GM19324 (cell line): ENCODE results near the gene RMI2.
"Not testable (repeated sequence)": the region's sequence is repeated elsewhere in the genome, so short reads cannot be mapped to it uniquely, and the experiment has no call there.

Source experiments
- ATAC-seq: cut with Tn5 transposase; IDR thresholded peaks from one replicate; pipeline ENCODE4 v1.9.1; 2021; ENCODE audit warnings: mild to moderate bottlenecking, moderate library complexity; ENCODE audit not compliant: unreplicated experiment, low FRiP score

Gene RMI2

DNA sequence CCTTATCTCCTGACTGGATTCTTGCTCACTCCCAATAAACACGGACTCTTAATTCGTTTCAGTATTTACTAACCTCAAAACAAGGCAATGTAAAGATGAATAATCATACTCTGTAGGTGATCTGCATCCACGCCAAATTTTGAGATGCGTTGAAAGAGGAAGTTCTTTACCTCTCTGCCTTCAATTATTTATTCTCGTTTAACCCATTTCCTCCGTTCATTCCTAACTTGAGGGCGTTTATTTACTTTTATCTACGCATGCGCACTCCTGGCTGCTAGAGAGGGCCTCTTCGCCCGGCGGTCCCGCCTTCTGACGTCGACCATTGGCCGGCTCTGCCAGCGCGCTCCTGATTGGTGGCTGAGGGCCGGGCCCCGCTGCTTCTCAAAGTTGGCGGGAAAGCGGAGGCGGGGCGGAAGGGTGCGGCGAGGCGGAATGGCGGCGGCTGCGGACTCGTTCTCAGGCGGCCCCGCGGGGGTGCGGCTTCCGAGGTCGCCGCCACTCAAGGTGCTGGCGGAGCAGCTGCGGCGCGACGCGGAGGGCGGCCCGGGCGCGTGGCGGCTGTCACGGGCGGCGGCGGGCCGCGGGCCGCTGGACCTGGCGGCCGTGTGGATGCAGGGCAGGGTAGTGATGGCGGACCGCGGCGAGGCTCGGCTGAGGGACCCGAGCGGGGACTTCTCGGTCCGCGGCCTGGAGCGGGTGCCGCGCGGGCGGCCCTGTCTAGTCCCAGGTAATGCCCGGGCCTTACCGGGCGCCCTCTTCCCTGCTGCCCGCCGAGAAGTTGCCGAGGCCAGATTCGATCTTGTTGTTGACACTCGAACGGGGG is at the start of gene RMI2:
TSS of gene RMI2 (plus strand) at position 420 of the 823 bp plus-strand sequence. CDS start at position 433, 13 bp downstream.
- ATAC-seq = peak; percentile 94

DNA sequence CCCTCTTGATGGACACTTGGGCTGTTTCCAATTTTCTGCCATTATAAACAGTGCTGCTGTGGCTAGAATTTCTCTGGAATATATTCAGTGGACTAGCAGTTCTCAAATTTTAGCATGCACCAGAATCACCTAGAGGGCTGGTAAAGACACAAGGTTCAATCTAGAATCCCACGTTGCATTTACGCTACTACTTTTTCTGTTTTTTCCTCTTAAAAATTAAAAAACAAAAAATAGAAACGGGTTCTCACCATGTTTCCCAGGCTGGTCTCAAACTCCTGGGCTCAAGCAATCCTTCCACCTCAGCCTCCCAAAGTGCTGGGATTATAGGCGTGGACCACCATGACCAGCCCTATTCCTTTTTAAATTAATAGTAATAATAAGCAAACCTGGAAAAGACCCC is 49.6 kb upstream of the RMI2 start:
- no peak for ATAC-seq

DNA sequence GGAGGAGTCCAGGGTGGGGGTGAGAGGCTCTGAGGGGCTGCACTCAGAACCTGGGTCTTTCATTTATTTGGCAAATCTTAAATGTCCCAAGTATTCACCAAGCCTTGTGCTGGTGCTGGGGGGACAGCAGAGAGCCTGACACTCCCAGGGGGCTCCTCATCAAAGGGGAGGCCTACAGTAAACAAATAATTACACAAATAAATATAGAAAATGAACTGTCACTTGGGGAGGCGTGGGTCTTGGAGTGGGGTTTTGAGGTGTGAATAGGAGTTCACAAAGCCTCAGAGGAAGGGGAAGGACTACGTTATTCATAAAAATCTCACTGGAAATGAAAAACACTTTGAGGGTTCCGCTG is 48.9 kb upstream of the RMI2 start:
- ATAC-seq = no peak

DNA sequence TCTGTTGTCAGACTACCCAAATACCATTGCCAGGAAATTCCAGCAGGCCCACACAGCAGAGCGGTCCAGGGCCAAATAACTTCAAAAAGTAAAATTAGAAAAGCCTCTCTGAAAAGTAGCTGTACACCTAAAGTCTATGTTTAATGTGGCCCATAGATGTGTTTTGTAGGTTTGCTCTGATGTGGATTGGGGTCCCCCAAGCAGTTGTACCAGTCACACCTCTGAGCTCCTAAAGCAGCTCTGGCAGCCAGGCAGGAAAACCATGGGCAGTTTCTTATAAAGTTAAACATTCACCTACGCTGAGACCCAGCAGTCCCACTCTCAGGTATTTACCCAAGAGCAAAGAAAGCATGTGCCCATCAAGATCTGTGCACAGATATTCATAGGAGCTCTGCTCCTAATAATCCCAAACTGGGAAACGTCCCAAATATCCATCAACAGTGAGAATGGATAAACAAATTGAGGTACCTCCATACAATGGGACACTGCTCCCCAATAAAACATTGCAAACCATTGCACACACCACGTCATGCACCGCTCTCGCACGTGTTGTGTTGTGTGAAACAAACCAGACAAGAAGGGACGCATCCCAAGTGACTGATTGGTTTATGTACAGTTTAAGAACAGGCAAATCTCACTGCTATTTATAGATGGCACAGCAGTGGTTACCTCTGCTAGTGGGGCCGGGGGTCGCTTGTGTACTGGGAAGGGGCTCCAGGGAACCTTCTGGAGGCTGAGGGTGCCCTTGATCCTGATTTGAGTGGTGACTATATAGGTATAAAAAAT is 48.4 kb upstream of the RMI2 start:
- ATAC-seq = peak; percentile 13

DNA sequence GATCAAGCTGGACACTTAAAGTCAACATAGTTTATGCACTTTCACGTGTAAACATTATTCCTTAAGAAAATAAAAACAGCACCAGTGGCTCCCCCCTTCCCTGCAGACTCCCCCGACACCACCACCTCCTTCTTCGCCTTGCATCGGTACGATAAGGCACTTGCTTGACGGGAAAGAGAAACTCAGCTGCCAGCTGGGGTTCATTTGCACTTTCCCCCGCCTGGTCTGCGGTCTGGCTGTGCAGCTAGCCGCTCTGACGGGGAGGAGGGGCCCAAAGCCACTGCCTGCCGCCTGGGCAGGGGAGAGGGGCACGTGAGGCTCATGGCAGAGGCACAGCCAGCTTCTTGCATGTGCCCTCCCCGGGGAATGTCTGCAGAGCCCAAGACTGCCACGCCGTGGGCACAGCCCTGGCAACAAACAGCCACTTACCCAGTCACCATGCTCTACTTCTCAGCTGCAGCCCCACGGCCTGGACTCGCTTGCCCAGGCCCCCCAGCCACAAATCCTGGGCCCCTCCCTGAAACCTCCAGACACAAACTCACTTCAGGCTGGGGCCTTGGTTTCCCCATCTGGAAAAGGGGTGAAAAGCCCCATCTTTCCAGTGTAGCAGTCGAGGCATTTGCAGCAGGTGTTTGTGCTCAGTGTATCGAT is 47.6 kb upstream of the RMI2 start:
- peak; percentile 91 for ATAC-seq

DNA sequence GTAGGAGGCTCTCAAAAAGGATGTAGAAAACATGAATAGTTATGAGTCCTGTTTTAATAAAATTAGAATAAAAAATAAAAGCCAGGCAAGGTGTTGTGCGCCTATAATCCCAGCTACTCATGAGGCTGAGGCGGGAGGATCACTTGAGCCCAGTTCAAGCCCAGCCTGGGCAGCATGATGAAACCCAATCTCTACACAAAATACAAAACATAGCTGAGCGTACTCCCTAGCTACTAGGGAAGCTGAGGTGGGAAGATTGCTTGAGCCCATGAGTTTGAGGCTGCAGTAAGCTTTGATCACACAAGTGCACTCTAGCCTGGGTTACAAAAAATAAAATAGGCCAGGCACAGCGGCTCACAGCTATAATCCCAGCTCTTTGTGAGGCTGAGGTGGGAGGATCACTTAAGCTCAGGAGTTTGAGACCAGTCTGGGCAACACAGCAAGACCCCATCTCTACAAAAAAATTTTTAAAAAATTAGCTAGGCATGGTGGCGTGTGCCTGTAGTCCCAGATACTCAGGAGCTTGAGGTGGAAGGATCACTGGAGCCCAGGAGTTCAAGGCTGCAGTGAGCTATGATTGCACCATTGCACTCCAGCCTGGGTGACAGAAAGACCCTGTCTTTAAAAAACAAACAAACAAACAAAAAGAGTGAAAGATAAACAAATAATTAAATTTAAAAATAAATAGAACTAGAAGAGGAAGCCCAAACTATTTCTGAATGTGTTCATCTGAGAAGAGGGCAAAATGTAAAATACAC is 46.9 kb upstream of the RMI2 start:
- no peak for ATAC-seq

DNA sequence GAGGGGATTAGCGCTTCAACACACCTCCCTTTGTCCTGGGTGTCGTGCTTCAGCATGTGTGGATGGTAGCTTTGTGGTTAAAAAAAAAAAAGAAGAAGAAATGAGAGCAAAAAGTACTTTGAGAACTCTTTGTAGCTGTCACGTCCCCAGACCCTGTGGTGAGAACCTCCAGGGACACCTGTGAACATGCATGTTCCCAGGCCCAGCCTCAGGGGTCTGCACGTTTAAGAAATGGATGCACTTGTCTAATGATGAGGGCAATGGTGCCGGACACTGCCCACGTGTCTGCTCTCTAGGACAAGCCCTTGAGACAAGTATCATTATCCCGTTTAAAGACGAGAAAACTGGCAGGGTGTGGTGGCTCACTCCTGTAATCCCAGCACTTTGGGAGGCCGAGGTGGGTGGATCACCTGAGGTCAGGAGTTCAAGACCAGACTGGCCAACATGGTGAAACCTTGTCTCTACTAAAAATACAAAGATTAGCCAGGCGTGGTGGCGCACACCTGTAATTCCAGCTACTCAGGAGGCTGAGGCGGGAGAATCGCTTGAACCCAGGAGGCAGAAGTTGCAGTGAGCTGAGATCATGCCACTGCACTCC is 46.2 kb upstream of the RMI2 start:
- ATAC-seq = not testable (repeated sequence)

DNA sequence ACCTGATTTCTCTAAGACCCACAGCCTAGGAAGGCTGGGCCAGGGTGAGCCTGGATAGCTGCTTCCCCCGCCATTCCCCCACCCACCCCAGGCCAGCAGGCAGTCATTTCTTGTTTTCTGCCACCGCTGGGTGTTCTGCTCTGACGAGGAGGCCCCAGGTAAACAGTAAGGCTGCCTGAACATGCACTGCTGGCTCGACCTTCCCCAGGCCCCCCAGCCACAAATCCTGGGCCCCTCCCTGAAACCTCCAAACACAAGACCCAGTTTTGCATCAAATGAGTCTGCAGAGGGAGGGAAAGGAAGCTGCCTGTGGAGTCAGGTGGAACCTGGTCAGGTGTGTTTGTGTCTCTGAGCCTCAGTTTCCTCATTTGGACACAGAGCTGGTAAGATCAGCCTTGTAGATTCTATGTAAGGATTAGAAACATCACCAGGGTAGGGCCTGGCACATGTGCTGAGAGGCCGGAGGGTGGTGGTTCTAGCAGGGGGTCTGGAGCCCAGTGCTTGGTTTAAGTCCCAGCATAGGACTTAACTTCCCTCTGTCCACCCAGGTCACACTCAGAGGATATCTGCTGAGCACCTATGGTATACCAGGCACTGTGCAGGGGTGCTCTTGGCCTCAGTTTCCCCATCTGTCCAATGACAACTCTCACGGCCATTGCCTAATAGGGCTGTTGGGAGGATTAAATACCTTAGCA is 45.2 kb upstream of the RMI2 start:
- ATAC-seq = no peak

DNA sequence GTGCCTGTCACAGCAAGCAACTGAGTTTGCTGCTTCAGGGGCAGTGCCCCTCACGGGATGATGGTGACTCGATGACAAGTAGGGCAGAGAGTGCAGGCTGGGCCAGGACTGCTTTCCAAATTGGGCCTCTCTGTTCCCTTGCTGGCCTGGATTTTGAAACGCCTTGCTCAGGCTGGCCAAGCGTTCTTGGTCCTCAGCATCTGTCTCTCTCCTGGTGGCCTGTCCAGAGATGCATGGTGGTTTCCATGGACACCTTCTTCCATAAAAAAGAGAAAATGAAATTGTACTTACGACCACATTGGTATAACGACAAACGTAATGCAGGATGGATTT is 44.7 kb upstream of the RMI2 start:
- no peak for ATAC-seq

DNA sequence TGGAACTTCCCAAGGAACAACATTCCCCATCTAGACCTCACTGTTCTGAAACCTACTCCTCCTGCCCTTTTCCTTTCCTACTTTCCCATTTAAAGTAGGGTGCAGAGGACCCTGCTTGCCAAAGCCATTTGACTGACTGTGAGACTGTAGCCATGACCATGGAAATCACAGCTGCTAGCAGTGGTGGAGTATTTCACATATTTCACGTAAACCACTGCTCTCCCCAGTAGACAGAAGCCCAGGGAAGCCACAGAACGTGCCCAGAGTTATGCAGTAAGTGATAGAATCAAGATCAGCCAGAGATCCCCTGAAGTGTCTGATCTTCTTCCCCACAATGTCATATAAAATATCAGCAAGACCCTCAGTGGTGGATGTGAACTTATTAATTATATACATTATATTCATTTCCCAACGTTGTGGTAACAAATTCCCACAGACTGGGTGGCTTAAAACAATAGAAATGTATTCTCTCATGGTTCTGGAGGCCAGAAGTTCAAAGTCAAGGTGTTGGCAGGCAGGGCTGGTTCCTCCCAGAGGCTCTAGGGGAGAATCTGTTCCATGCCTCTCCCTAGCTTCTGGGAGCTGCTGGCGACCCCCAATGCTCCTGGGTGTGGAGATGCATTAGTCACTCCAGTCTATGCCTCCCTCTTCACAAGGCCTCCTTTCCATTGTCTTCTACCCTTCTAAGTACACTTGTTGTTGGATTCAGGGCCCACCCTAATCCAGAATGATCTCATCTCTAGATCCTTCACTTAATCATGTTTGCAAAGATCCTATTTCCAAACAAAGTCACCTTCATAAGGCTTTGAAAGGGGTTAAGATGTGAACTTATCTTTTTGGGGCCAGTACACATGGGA is 43.4 kb upstream of the RMI2 start:
- ATAC-seq = no peak

DNA sequence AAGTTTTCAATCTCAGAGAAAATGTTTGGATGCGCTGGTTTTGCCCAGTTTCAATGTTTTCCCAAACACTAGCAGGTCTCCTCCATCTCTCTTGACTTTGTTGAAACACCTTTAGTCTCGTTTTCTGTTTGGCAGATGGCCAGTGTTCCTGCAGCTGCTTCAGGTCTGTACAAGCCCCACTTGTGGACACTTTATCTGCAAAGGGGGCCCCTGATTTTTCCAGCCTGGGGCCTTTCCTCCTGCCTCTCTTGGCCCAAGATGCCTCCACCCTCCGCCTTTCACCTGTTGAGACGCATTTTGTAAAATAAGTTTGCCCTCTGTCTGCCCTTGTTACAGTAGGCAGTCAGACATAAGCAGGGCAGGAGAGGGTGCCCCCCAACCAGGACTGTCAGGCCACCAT is 42.3 kb upstream of the RMI2 start:
- no peak for ATAC-seq

DNA sequence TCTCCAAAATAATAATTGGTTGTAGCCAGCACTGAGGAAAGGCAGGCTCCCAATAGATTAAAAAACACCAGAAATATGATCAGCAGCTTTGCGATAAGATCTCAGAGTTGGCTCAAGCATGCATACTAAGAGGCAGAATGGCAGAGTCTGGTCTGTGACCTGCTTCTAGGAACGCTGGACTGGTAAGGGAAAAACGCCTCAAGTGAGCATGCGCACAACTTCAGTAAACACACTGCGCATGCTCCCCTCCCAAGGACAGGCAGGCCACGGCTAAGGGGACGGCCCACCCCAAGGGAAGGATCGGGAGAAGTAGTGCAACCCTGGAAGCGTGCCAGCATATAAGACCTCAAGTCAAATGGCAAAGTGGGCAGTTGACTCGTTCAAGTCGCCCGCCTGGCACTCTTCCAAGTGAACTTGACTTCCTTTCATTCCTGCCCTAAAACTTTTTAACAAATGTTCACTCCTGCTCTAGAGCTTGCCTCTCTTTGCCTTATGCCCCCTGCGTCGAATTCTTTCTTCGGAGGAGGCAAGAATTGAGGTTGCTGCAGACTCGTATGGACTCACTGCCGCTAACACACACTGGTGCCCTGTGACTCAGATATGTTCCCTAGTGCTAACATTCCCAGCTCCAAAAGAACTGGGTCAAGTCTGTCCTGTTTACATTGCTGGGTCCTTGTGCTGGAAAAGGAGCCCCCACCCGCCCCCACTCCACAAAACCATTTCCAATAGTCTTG is 41.7 kb upstream of the RMI2 start:
- ATAC-seq = no peak

DNA sequence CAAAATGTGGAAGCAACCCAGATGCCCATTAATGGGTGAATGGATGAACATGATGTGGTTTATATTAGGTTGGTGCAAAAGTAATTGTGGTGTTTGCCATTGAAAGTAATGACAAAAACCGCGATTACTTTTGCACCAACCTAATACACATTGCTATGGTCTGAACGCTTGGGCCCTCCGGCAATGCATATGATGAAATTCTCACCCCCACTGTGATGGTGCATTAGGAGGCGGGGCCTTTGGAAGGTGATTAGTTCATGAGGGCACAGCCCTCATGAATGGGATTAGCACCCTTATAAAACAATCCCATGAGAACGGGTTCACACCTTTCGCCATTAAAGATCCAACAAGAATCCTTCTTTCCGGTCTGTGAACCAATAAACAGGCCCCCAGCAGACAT is 38.9 kb upstream of the RMI2 start:
- no peak for ATAC-seq

DNA sequence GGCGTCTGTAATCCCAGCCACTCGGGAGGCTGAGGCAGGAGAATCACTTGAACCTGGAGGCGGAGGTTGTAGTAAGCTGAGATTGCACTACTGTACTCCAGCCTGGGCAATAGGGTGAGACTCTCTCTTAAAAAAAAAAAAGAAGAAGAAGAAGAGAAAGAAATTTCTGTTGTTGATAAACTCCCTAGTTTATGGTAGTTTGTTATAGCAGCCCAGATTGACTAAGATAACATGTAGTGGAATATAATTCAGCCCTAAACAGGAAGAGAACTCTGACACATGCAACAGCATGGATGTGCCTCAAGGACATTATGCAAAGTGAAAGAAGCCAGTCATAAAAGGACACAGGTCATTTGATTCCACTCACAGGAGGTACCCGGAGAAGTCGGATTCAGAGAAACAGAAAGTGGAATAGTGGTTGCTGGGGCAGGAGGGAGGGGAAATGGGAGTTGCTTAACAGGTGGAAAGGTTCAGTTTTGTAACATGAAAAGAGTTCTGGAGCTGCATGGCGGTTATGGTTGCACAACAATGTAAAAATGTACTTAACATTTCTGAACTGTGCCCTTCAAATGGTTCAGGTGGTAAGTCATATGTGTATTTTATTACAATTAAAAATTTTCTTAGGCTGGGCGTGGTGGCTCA is 38.1 kb upstream of the RMI2 start:
- ATAC-seq = no peak

DNA sequence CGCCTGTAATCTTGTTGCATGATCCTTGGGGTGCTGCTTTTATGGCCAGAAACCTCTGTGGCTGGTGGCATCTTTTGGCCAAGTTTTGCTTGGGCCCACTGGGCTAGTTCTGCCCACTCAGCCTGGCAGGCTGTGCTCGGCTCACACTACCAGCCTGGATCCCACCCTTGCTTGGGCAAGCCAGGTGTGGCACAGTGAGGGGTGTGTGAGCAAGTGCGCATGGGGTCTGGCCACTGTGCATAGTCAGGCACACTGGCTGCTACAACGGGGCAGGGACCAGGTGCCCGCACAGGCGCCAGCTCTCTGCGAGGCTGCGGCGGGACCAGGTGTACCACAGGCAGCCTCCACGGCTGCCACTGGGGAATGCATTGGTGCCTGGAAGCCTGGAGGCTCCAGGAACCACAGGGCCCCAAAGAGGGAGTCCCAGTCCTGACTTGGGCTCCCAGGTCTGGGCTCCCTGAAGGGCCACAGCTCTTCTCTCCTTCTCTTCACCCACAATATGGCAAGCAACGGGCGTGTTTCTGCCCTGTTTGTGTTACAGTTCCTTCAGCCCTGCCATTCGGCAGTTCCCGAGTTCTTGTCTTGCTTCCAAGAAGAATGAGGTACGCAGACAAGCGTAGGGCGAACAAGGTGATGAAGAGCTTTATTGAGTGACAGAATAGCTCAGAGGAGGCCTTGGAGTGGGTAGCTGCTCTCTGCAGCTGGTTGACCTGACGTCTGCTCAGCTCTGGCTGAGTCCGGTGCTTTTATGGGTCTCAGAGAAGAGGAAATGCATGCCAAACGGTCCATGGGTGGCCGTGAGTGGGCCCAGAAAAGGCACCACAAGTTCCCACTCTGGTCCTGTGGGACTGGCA is 37.4 kb upstream of the RMI2 start:
- no peak for ATAC-seq

DNA sequence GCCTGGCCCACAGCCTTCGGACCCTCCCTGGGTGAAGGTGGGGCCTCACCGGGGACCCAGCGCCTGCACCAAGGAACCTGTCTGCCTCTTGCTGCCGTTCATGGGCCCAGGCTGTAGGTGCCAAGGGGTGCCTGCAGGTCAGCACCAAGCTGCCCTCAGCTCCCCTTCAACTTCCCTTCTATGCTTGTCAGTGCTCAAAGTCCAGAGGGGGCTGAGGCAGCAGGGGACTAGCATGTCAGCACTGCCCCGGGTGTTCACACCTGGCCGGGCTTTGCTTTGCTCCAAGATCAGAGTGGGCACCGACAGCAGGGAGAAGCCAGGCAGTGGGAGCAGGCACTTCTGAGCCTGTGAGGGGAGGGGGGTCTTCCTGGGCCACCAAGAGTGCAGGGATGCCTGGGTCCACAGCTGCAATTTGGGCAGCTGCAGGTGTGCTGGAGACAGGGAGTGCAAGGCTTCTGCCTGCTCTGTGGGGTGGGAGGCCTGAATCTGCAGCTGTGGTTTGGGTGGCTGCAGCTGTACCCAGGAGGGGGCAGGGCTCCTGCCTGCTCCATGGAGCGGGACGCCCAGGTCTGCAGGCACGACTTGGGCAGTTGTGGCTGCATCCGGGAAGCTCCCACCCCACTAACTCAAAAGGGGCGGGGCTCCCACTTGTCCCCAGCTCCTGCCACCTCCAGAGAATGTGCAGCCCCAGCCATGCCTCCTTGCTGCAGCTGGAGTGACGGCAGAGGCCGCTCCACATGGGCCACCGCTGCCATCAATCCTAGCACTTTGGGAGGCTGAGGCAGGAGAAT is 36.6 kb upstream of the RMI2 start:
- no peak for ATAC-seq
